ENCODE data around the gene NLGN3. TPM values are rescaled to one million over a fixed set of nuclear protein-coding genes. Genes with fewer than 3 reads are reported as not detected.
A peak's percentile ranks its signal among the peaks of the same experiment; 100 is the strongest.

Gene NLGN3
- total RNA-seq, result 3.7 TPM

- peak; percentile 22 for DNase-seq
Measured at GRCh38 chrX:71144651-71145050, at the start of gene NLGN3. Gene NLGN3, plus strand, starts transcription at chrX:71144841. Its CDS starts 2,909 bp downstream, at chrX:71147750.

- DNase-seq, result no peak
Measured at GRCh38 chrX:71095033-71095432, 49.6 kb upstream of the NLGN3 start.

- DNase-seq, result peak; percentile 96
Measured at GRCh38 chrX:71095555-71095980, 49.1 kb upstream of the NLGN3 start, which contains the start of gene FOXO4. Gene FOXO4, plus strand, starts transcription at chrX:71095851. Its CDS starts 678 bp downstream, at chrX:71096529.

GRCh38 chrX:71095981-71096759, 48.5 kb upstream of the NLGN3 start:
- DNase-seq, result peak; percentile 85

- no peak for DNase-seq
Measured at GRCh38 chrX:71096760-71097032, 47.9 kb upstream of the NLGN3 start.

GRCh38 chrX:71098302-71098701, 46.3 kb upstream of the NLGN3 start:
- peak; percentile 76 for DNase-seq

GRCh38 chrX:71098951-71099506, 45.6 kb upstream of the NLGN3 start:
- DNase-seq, result no peak

- DNase-seq, result no peak
Measured at GRCh38 chrX:71099736-71100135, 44.9 kb upstream of the NLGN3 start.

GRCh38 chrX:71100581-71101505, 43.8 kb upstream of the NLGN3 start:
- no peak for DNase-seq

GRCh38 chrX:71102292-71102691, 42.3 kb upstream of the NLGN3 start:
- no peak for DNase-seq

- DNase-seq, result peak; percentile 92
Measured at GRCh38 chrX:71103110-71103983, 41.3 kb upstream of the NLGN3 start.

- DNase-seq, result no peak
Measured at GRCh38 chrX:71105628-71106027, 39.0 kb upstream of the NLGN3 start.

- DNase-seq, result no peak
Measured at GRCh38 chrX:71106427-71106826, 38.2 kb upstream of the NLGN3 start, which contains the start of gene CXorf65. Gene CXorf65, minus strand, starts transcription at chrX:71106740. Its CDS starts 184 bp downstream, at chrX:71106556.

GRCh38 chrX:71107245-71107644, 37.4 kb upstream of the NLGN3 start:
- DNase-seq, result no peak

GRCh38 chrX:71107762-71108360, 36.8 kb upstream of the NLGN3 start:
- DNase-seq, result peak; percentile 38

GRCh38 chrX:71109051-71109450, 35.6 kb upstream of the NLGN3 start:
- no peak for DNase-seq

GRCh38 chrX:71111141-71111843, 33.3 kb upstream of the NLGN3 start, which contains the start of gene IL2RG:
Gene IL2RG, minus strand, starts transcription at chrX:71111577. Its CDS starts 38 bp downstream, at chrX:71111539.
- DNase-seq, result peak; percentile 39

- DNase-seq, result peak; percentile 26
Measured at GRCh38 chrX:71111921-71112431, 32.7 kb upstream of the NLGN3 start.

- no peak for DNase-seq
Measured at GRCh38 chrX:71117358-71117757, 27.3 kb upstream of the NLGN3 start.

Data from tongue (tissue), 2 donors.